Esophagus (tissue), 2 donors: ENCODE results near the gene KLHL40. TPM values are rescaled to one million over a fixed set of nuclear protein-coding genes. Genes with fewer than 3 reads are reported as not detected.

Experiments used
- H3K27ac ChIP-seq, 2 donors: one replicate each; pipeline ENCODE4 v1.5.1; 2013; ENCODE audit warnings: low read depth in 2 of 2, mild to moderate bottlenecking in 2 of 2, inconsistent platforms in 1 of 2, low read length in 1 of 2, moderate library complexity in 1 of 2
- H3K27me3 ChIP-seq, 2 donors: one replicate each; pipeline ENCODE4 v1.6.1; 2013; ENCODE audit warnings: low read length in 2 of 2, control low read depth in 1 of 2, mild to moderate bottlenecking in 1 of 2; ENCODE audit not compliant: insufficient read depth in 2 of 2, control insufficient read depth in 1 of 2
- H3K36me3 ChIP-seq, 2 donors: one replicate each; pipeline ENCODE4 v1.6.1; 2013; ENCODE audit warnings: low read length in 1 of 2; ENCODE audit not compliant: control insufficient read depth in 2 of 2, insufficient read depth in 2 of 2
- H3K4me1 ChIP-seq, 2 donors: one replicate each; pipeline ENCODE4 v1.6.1; 2013; ENCODE audit warnings: low read length in 1 of 2; ENCODE audit not compliant: control insufficient read depth in 2 of 2, insufficient read depth in 2 of 2
- H3K4me3 ChIP-seq, 2 donors: one replicate each; pipeline ENCODE4 v1.5.1; 2013; ENCODE audit warnings: low read length in 2 of 2, mild to moderate bottlenecking in 2 of 2, low read depth in 1 of 2, moderate library complexity in 1 of 2
- H3K9me3 ChIP-seq, 2 donors: one replicate each; pipeline ENCODE4 v1.6.1; 2013; ENCODE audit warnings: mild to moderate bottlenecking in 2 of 2, low read depth in 1 of 2, low read length in 1 of 2, moderate library complexity in 1 of 2; ENCODE audit not compliant: control insufficient read depth in 2 of 2, insufficient read depth in 1 of 2
- WGBS, 2 donors: extraction: QIAGEN DNeasy Blood & Tissue Kit; methylation state at CpG; one replicate each; pipeline ENCODE4 v1.1.7; 2013; 5-methylcytosine and 5-hydroxymethylcytosine counted together
- polyA plus RNA-seq, 2 donors: library from polyadenylated mRNA; stranded (reverse); fragments of 200-250 nt; gene quantifications; one replicate each; pipeline ENCODE4 v1.2.3, GENCODE V29; 2013
- donor health status: healthy with polysubstance abuse.
- donor health status: Bipolar disorder and iron deficiency.

Gene KLHL40
- polyA plus RNA-seq, 2 donors = 0.02 TPM; not detected in 1

- Histone ChIP-seq H3K4me3 (no peak overlapping the region), H3K4me1 (peaks cover 0 to 4% of the 10 kb centered on the region in 2 donors), H3K27me3 (no peaks in the 10 kb centered on the region), H3K36me3 (no peaks in the 10 kb centered on the region), H3K27ac (no peak overlapping the region), H3K9me3 (no peaks in the 10 kb centered on the region)
- WGBS, 2 donors = 77 to 83% methylated on average over 11 of the region's 11 CpGs
Measured at GRCh38 chr3:42730294-42730693, 45.0 kb downstream of the KLHL40 start.

GRCh38 chr3:42730706-42731420, 45.5 kb downstream of the KLHL40 start:
- H3K27me3 ChIP-seq = no peaks in the 10 kb centered on the region
- 83 to 92% methylated on average over 3 of the region's 3 CpGs for WGBS, 2 donors
- H3K27ac ChIP-seq = no peak overlapping the region
- H3K4me1 ChIP-seq = peaks cover 0 to 4% of the 10 kb centered on the region in 2 donors
- H3K36me3 ChIP-seq = no peaks in the 10 kb centered on the region
- no peak overlapping the region for H3K4me3 ChIP-seq
- no peaks in the 10 kb centered on the region for H3K9me3 ChIP-seq

GRCh38 chr3:42731476-42732195, 46.3 kb downstream of the KLHL40 start:
- Histone ChIP-seq H3K9me3 (no peaks in the 10 kb centered on the region), H3K36me3 (no peaks in the 10 kb centered on the region), H3K4me3 (no peak overlapping the region), H3K27ac (no peak overlapping the region), H3K4me1 (peaks cover 0 to 4% of the 10 kb centered on the region in 2 donors), H3K27me3 (no peaks in the 10 kb centered on the region)
- 83 to 84% methylated on average over 6 of the region's 6 CpGs for WGBS, 2 donors

GRCh38 chr3:42732196-42732828, 47.0 kb downstream of the KLHL40 start:
- 79 to 89% methylated on average over 4 of the region's 4 CpGs for WGBS, 2 donors
- Histone ChIP-seq H3K36me3 (no peaks in the 10 kb centered on the region), H3K9me3 (no peaks in the 10 kb centered on the region), H3K4me1 (peaks cover 0 to 4% of the 10 kb centered on the region in 2 donors), H3K27me3 (no peaks in the 10 kb centered on the region), H3K4me3 (no peak overlapping the region), H3K27ac (no peak overlapping the region)

GRCh38 chr3:42732829-42733459, 47.6 kb downstream of the KLHL40 start:
- Histone ChIP-seq H3K27me3 (no peaks in the 10 kb centered on the region), H3K27ac (no peak overlapping the region), H3K4me3 (no peak overlapping the region), H3K9me3 (no peaks in the 10 kb centered on the region), H3K4me1 (peaks cover 0 to 4% of the 10 kb centered on the region in 2 donors), H3K36me3 (no peaks in the 10 kb centered on the region)
- 79 to 88% methylated on average over 9 of the region's 9 CpGs for WGBS, 2 donors

- Histone ChIP-seq H3K27me3 (no peaks in the 10 kb centered on the region), H3K27ac (no peak overlapping the region), H3K4me1 (peaks cover 0 to 4% of the 10 kb centered on the region in 2 donors), H3K9me3 (no peaks in the 10 kb centered on the region), H3K36me3 (no peaks in the 10 kb centered on the region), H3K4me3 (no peak overlapping the region)
- WGBS, 2 donors = 78% methylated on average over 13 of the region's 13 CpGs
Measured at GRCh38 chr3:42733501-42734262, 48.3 kb downstream of the KLHL40 start.

GRCh38 chr3:42734263-42734860, 49.0 kb downstream of the KLHL40 start:
- no peak overlapping the region for H3K4me3 ChIP-seq
- no peak overlapping the region for H3K27ac ChIP-seq
- no peaks in the 10 kb centered on the region for H3K27me3 ChIP-seq
- H3K9me3 ChIP-seq = peaks cover 0 to 2% of the 10 kb centered on the region in 2 donors
- H3K36me3 ChIP-seq = no peaks in the 10 kb centered on the region
- 67 to 79% methylated on average over 6 of the region's 6 CpGs for WGBS, 2 donors
- peaks cover 0 to 4% of the 10 kb centered on the region in 2 donors for H3K4me1 ChIP-seq

- Histone ChIP-seq H3K27ac (no peak overlapping the region), H3K4me1 (peaks cover 0 to 4% of the 10 kb centered on the region in 2 donors), H3K27me3 (no peaks in the 10 kb centered on the region), H3K9me3 (peaks cover 0 to 2% of the 10 kb centered on the region in 2 donors), H3K4me3 (no peak overlapping the region), H3K36me3 (no peaks in the 10 kb centered on the region)
- 83 to 84% methylated on average over 8 of the region's 8 CpGs for WGBS, 2 donors
Measured at GRCh38 chr3:42735019-42735418, 49.7 kb downstream of the KLHL40 start.
